Upper lobe of right lung (tissue), 1 donor: ENCODE results near the gene NHERF2. TPM values are rescaled to one million over a fixed set of nuclear protein-coding genes. Genes with fewer than 3 reads are reported as not detected.

Experiments
- ATAC-seq: fragments of 200-7000 bp; cut with Tn5 transposase; one replicate; pipeline ENCODE4 v1.9.1; 2020; ENCODE audit warnings: mild to moderate bottlenecking, moderate library complexity
- DNase-seq: peaks from one replicate; pipeline ENCODE4 v3.0.0-alpha.2; 2020
- H3K27ac ChIP-seq: fragments of 200-600 bp; one replicate; pipeline ENCODE4 v1.8.0; 2022
- H3K27me3 ChIP-seq: fragments of 200-600 bp; one replicate; pipeline ENCODE4 v1.8.0; 2022; ENCODE audit warnings: mild to moderate bottlenecking
- H3K36me3 ChIP-seq: fragments of 200-600 bp; one replicate; pipeline ENCODE4 v1.8.0; 2022
- H3K4me1 ChIP-seq: fragments of 200-600 bp; one replicate; pipeline ENCODE4 v1.8.0; 2022
- H3K4me3 ChIP-seq: fragments of 200-600 bp; one replicate; pipeline ENCODE4 v1.8.0; 2022; ENCODE audit warnings: mild to moderate bottlenecking
- H3K9me3 ChIP-seq: fragments of 200-600 bp; one replicate; pipeline ENCODE4 v1.8.0; 2022
- intact Hi-C: fragments of 100-400 bp; cut with DNase I; formaldehyde crosslinking; loops from one replicate; pipeline ENCODE4 v1.11.0; 2022
- total RNA-seq: library from RNA; stranded (reverse); fragmentation: NEBNext Ultra II Directional; extraction: Animal tissue kit (Norgen Biotek cat#: 25700); gene quantifications from one replicate; pipeline ENCODE4 v1.2.1, GENCODE V29; 2021
- TF ChIP-seq, protein P1 (sequence below): fragments of 200-600 bp; IDR thresholded peaks from one replicate; pipeline ENCODE4 v1.8.0; 2022; ENCODE audit warnings: antibody characterized with exemption
- donor health status: DM: no; HTN: yes; CAD: no; lungs with severe emphysema.

The NHERF2 gene
- total RNA-seq, 1 donor from 2014 or later, result 363 TPM

DNA sequence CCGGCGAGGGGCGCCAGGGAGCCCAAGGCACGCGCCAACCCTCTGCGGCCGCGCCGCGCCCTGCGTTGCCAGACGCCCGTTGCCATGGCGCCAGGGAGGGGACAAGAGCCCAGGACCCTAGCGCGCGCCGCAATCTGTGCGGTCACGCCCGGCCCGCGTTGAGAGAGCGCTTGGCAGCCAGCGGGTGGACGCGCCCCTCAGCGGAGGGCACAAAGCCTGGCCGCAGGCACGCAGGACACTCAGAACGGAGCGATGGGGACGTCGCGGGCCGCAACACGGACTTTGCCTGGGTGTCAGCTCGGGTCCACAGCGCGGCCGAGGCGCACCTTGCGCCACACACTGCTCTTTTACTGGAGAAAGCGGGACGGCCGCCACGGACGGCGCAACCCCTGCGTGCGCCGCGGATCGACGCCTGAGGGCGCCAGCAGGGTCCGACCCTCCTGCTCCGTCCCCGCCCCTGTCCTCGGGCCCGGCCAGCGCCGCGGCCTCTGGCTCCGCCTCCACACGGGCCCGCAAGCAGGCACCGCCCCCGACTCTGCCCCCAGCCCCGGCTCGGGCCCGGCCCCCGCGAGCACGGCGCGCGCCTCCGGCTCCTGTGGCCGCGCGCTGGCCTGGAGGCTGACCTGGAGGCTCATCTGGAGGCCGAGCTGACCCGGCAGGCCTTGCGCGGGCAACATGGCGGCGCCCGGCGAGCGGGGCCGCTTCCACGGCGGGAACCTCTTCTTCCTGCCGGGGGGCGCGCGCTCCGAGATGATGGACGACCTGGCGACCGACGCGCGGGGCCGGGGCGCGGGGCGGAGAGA lies 43.0 kb upstream of the NHERF2 start, which contains the start of gene GFER:
TSS of gene GFER (plus strand) at position 650 of the 803 bp plus-strand sequence. CDS start at position 676, 26 bp downstream.
- intact Hi-C loops, result no loop called here
- TF ChIP-seq, protein P1, sequence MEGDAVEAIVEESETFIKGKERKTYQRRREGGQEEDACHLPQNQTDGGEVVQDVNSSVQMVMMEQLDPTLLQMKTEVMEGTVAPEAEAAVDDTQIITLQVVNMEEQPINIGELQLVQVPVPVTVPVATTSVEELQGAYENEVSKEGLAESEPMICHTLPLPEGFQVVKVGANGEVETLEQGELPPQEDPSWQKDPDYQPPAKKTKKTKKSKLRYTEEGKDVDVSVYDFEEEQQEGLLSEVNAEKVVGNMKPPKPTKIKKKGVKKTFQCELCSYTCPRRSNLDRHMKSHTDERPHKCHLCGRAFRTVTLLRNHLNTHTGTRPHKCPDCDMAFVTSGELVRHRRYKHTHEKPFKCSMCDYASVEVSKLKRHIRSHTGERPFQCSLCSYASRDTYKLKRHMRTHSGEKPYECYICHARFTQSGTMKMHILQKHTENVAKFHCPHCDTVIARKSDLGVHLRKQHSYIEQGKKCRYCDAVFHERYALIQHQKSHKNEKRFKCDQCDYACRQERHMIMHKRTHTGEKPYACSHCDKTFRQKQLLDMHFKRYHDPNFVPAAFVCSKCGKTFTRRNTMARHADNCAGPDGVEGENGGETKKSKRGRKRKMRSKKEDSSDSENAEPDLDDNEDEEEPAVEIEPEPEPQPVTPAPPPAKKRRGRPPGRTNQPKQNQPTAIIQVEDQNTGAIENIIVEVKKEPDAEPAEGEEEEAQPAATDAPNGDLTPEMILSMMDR, result peak; percentile 44

DNA sequence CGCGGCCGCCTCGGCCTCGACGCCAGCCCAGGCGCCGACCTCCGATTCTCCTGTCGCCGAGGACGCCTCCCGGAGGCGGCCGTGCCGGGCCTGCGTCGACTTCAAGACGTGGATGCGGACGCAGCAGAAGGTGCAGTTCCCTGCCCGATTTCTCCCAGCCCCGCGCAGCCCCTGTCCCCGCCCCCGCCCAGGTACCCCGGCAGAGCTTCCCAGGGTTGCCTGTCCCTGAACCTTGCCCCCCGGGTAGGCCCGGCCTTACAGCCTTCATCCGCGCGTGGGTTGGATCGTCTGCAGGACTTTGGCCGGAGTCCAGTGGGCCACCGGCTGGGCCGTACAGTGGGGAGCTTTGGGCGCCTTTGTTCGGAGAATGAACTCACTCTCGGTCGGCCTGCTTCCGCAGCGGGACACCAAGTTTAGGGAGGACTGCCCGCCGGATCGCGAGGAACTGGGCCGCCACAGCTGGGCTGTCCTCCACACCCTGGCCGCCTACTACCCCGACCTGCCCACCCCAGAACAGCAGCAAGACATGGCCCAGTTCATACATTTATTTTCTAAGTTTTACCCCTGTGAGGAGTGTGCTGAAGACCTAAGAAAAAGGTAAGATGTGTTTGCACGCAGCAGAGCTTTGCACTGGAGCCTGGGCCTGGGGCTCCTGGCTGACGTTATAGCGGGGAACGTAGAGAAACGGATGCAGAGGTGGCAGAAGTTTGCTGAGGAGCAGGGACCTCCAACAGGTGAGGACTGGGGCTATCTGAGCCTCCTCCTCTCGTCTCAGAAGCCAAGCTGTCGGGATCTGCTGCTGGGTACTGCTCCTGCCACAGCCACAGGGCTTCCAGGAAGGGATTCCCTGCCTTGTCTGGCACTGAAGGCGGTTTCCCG lies 42.1 kb upstream of the NHERF2 start:
- Histone ChIP-seq H3K4me3 (peak overlapping the region; percentile 89), H3K4me1 (peaks cover 19% of the 10 kb centered on the region), H3K36me3 (peaks cover 20% of the 10 kb centered on the region), H3K9me3 (no peaks in the 10 kb centered on the region), H3K27me3 (peaks cover 35% of the 10 kb centered on the region), H3K27ac (peak overlapping the region; percentile 87)
- ATAC-seq (peak; percentile 0), DNase-seq (no peak)
- intact Hi-C loops, result no loop called here
- TF ChIP-seq, protein P1, result no peak

More for the DNA sequence above, 43.0 kb upstream of the NHERF2 start, which contains the start of gene GFER:
- DNase-seq (peak; percentile 96), ATAC-seq (peak; percentile 91)
- no peaks in the 10 kb centered on the region for H3K9me3 ChIP-seq
- peak within 1 kb of the TSS; percentile 89 for H3K4me3 ChIP-seq
- H3K4me1 ChIP-seq, result peaks cover 19% of the 10 kb centered on the region
- H3K27ac ChIP-seq, result peak within 1 kb of the TSS; percentile 87
- H3K36me3 ChIP-seq, result peaks cover 20% of the 10 kb centered on the region
- peaks cover 35% of the 10 kb centered on the region for H3K27me3 ChIP-seq

DNA sequence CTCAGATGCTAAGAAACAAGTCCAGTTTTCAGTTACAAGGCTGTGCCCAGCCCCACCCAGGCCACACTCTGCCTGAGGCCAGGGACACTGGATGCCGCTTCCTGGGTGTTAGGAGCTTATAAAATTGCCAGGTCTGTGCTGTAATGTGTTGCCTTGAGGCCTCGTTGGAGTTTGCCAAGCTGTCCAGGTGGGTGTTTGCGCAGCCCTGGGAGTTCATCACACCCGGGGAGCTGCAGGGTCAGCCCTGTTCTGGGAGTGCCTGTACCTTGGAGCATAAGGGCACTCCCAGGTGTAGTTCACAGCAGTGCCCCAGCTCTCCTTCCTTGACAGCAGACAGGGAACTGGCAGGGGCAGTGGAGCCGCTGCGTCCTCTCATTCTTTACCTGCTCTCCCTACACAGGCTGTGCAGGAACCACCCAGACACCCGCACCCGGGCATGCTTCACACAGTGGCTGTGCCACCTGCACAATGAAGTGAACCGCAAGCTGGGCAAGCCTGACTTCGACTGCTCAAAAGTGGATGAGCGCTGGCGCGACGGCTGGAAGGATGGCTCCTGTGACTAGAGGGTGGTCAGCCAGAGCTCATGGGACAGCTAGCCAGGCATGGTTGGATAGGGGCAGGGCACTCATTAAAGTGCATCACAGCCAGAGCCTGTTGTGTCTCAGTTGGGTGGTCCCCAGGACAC lies 41.1 kb upstream of the NHERF2 start:
- DNase-seq (no peak), ATAC-seq (no peak)
- no peak overlapping the region for H3K27ac ChIP-seq
- no peak overlapping the region for H3K4me3 ChIP-seq
- peaks cover 23% of the 10 kb centered on the region for H3K4me1 ChIP-seq
- TF ChIP-seq, protein P1, result no peak
- intact Hi-C loops, result no loop called here
- H3K27me3 ChIP-seq, result peaks cover 33% of the 10 kb centered on the region
- no peaks in the 10 kb centered on the region for H3K9me3 ChIP-seq
- H3K36me3 ChIP-seq, result peaks cover 20% of the 10 kb centered on the region

DNA sequence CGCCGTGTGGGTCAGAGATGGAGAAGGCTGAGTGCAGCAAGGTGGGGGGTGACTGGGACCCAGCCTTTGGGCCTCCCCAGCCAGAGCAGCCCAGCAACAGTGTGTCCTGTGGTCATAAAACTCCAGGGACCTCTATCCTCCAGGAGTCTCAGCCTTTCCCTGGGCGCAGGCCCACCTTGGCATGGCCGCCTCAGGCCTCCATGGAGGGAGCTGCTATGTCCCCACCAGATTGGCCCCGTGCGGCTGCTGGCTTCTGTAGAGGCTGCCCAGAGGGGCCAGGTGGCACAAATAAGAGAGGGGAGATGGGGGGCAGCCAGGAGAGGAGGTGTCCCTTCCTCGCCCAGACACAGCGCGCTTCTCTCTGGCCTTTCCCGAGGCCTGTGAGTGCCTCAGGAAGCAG lies 39.5 kb upstream of the NHERF2 start:
- Histone ChIP-seq H3K36me3 (peaks cover 20% of the 10 kb centered on the region), H3K4me1 (peaks cover 35% of the 10 kb centered on the region), H3K27ac (no peak overlapping the region), H3K27me3 (peaks cover 31% of the 10 kb centered on the region), H3K9me3 (no peaks in the 10 kb centered on the region), H3K4me3 (no peak overlapping the region)
- no peak for ATAC-seq
- no peak for DNase-seq
- intact Hi-C loops, result no loop called here
- TF ChIP-seq, protein P1, result no peak
